OCI-LY1 (cell line): ENCODE results near the gene TANC2.

Experiments used
- H2AFZ ChIP-seq: fragments of 200-600 bp; sonication (generic), shearing (Covaris generic); 2 replicates; pipeline ENCODE4 v1.6.0; 2014; ENCODE audit warnings: antibody characterized with exemption, mild to moderate bottlenecking, low read length
- H3F3A ChIP-seq: fragments of 200-600 bp; sonication (generic), shearing (Covaris generic); 2 replicates; pipeline ENCODE4 v1.6.0; 2014; ENCODE audit warnings: mild to moderate bottlenecking, antibody characterized with exemption, low read length, moderate library complexity; ENCODE audit not compliant: insufficient read depth
- H3K27ac ChIP-seq: fragments of 200-600 bp; sonication (generic); 2 replicates; pipeline ENCODE4 v1.5.1; 2014; ENCODE audit warnings: low read length, mixed run types, mild to moderate bottlenecking, low read depth; ENCODE audit not compliant: poor library complexity, severe bottlenecking
- H3K27me3 ChIP-seq: fragments of 200-600 bp; sonication (generic); 2 replicates; pipeline ENCODE4 v1.6.0; 2014; ENCODE audit warnings: antibody characterized with exemption, mild to moderate bottlenecking, low read length, moderate library complexity; ENCODE audit not compliant: insufficient read depth
- H3K36me3 ChIP-seq: fragments of 200-600 bp; sonication (generic); 2 replicates; pipeline ENCODE4 v1.6.1; 2014; ENCODE audit warnings: mild to moderate bottlenecking, antibody characterized with exemption, low read length, moderate library complexity, mixed read lengths; ENCODE audit not compliant: insufficient read depth
- H3K4me1 ChIP-seq: fragments of 200-600 bp; sonication (generic); 2 replicates; pipeline ENCODE4 v1.5.1; 2014; ENCODE audit warnings: mild to moderate bottlenecking, low read length, moderate library complexity; ENCODE audit not compliant: insufficient read depth, severe bottlenecking
- H3K4me2 ChIP-seq: fragments of 200-600 bp; sonication (generic), shearing (Covaris generic); 2 replicates; pipeline ENCODE4 v1.6.1; 2014; ENCODE audit warnings: low read length
- H3K4me3 ChIP-seq: fragments of 200-600 bp; sonication (generic); 2 replicates; pipeline ENCODE4 v1.5.1; 2014; ENCODE audit warnings: low read length, low read depth, mild to moderate bottlenecking, mixed read lengths; ENCODE audit not compliant: poor library complexity, severe bottlenecking
- H3K79me2 ChIP-seq: fragments of 200-600 bp; shearing (Covaris generic); 2 replicates; pipeline ENCODE4 v1.6.1; 2016; ENCODE audit warnings: mixed run types, low read length, mixed read lengths; ENCODE audit not compliant: insufficient read depth
- H3K9ac ChIP-seq: fragments of 200-600 bp; sonication (generic), shearing (Covaris generic); 2 replicates; pipeline ENCODE4 v1.6.1; 2014; ENCODE audit warnings: mild to moderate bottlenecking, low read length, mixed read lengths
- H3K9me2 ChIP-seq: fragments of 200-600 bp; sonication (generic), shearing (Covaris generic); 2 replicates; pipeline ENCODE4 v1.6.1; 2014; ENCODE audit warnings: low read depth, mild to moderate bottlenecking, low read length, mixed read lengths
- H3K9me3 ChIP-seq: fragments of 200-600 bp; shearing (Covaris generic); 2 replicates; pipeline ENCODE4 v1.6.1; 2014; ENCODE audit warnings: low read length, mixed read lengths
- H4K20me1 ChIP-seq: fragments of 200-600 bp; sonication (generic), shearing (Covaris generic); 2 replicates; pipeline ENCODE4 v1.6.0; 2016; ENCODE audit warnings: mild to moderate bottlenecking, low read length; ENCODE audit not compliant: insufficient read depth
- EZH2 ChIP-seq: fragments of 200-600 bp; sonication (generic), shearing (Covaris generic); IDR thresholded peaks from 2 replicates; pipeline ENCODE4 v1.8.0; 2017; ENCODE audit warnings: borderline replicate concordance, mixed run types, mild to moderate bottlenecking, antibody characterized with exemption, low read length, moderate library complexity, mixed read lengths
- TF ChIP-seq, protein P1 (sequence below): fragments of 200-600 bp; sonication (generic), shearing (Covaris generic); IDR thresholded peaks from 2 replicates; pipeline ENCODE4 v1.5.1; 2017; ENCODE audit warnings: mild to moderate bottlenecking, antibody characterized with exemption, low read length, moderate library complexity, mixed read lengths

Gene TANC2

GRCh38 chr17:62987136-62987535, 21.1 kb downstream of the TANC2 start:
- H3K4me1 ChIP-seq: no peaks in the 10 kb centered on the region
- no peaks in the 10 kb centered on the region for H4K20me1 ChIP-seq
- H3K36me3 ChIP-seq: no peaks in the 10 kb centered on the region
- H3K4me3 ChIP-seq: no peak overlapping the region
- H3K4me2 ChIP-seq: no peak overlapping the region
- H3K27ac ChIP-seq: no peak overlapping the region
- 0 out of 2 replicates have a peak, but pooled peaks cover 2% of the 10 kb centered on the region for H3K9me3 ChIP-seq
- TF ChIP-seq EZH2: no peak
- TF ChIP-seq, protein P1, sequence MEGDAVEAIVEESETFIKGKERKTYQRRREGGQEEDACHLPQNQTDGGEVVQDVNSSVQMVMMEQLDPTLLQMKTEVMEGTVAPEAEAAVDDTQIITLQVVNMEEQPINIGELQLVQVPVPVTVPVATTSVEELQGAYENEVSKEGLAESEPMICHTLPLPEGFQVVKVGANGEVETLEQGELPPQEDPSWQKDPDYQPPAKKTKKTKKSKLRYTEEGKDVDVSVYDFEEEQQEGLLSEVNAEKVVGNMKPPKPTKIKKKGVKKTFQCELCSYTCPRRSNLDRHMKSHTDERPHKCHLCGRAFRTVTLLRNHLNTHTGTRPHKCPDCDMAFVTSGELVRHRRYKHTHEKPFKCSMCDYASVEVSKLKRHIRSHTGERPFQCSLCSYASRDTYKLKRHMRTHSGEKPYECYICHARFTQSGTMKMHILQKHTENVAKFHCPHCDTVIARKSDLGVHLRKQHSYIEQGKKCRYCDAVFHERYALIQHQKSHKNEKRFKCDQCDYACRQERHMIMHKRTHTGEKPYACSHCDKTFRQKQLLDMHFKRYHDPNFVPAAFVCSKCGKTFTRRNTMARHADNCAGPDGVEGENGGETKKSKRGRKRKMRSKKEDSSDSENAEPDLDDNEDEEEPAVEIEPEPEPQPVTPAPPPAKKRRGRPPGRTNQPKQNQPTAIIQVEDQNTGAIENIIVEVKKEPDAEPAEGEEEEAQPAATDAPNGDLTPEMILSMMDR: peak; percentile 39; the same call in 1 of the 2 replicates
- no peak overlapping the region for H3K9ac ChIP-seq
- no peaks in the 10 kb centered on the region for H3K79me2 ChIP-seq
- no peaks in the 10 kb centered on the region for H3F3A ChIP-seq
- H2AFZ ChIP-seq: no peak overlapping the region
- H3K9me2 ChIP-seq: no peaks in the 10 kb centered on the region
- H3K27me3 ChIP-seq: no peaks in the 10 kb centered on the region

GRCh38 chr17:62989501-62989900, 23.5 kb downstream of the TANC2 start:
- Histone ChIP-seq H3K27ac (no peak overlapping the region), H2AFZ (no peak overlapping the region), H3K36me3 (no peaks in the 10 kb centered on the region), H3K9me2 (no peaks in the 10 kb centered on the region), H3F3A (no peaks in the 10 kb centered on the region), H3K4me1 (no peaks in the 10 kb centered on the region), H3K79me2 (no peaks in the 10 kb centered on the region), H3K4me2 (no peak overlapping the region), H4K20me1 (no peaks in the 10 kb centered on the region), H3K9me3 (no peaks in the 10 kb centered on the region), H3K9ac (no peak overlapping the region), H3K27me3 (no peaks in the 10 kb centered on the region), H3K4me3 (no peak overlapping the region)
- TF ChIP-seq, protein P1: no peak
- no peak for TF ChIP-seq EZH2

DNA sequence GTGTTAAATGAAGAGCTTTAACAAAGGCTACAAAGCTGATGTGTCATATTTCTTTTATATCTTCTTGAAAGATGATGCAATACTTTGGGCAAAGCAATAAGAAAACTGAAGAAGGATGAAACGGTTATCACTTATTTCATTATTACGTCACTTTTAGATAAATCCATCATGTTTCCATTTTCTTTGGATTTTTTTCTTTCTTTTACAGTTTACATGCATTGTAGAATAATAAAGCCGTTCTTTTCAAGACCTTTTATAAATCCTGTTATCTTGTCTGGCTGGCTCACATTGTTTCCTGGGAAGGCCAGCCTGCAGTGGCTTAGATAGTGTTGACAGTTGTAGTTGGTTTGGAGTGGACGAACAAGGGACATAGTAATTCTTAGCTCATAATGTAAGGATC, 28.9 kb downstream of the TANC2 start:
- H3K9me3 ChIP-seq: no peaks in the 10 kb centered on the region
- no peak overlapping the region for H2AFZ ChIP-seq
- no peak overlapping the region for H3K9ac ChIP-seq
- no peak overlapping the region for H3K27ac ChIP-seq
- H3K4me3 ChIP-seq: no peak overlapping the region
- H3F3A ChIP-seq: no peaks in the 10 kb centered on the region
- no peak overlapping the region for H3K4me2 ChIP-seq
- no peaks in the 10 kb centered on the region for H3K9me2 ChIP-seq
- H4K20me1 ChIP-seq: no peaks in the 10 kb centered on the region
- H3K27me3 ChIP-seq: 0 out of 2 replicates have a peak, but pooled peaks cover 3% of the 10 kb centered on the region
- no peaks in the 10 kb centered on the region for H3K4me1 ChIP-seq
- H3K36me3 ChIP-seq: no peaks in the 10 kb centered on the region
- no peaks in the 10 kb centered on the region for H3K79me2 ChIP-seq
- TF ChIP-seq, protein P1: no peak
- no peak for TF ChIP-seq EZH2
